BJ (cell line): Measurements from ENCODE around the gene MTHFS. TPM values are rescaled to one million over a fixed set of nuclear protein-coding genes. Genes with fewer than 3 reads are reported as not detected.
"Not testable (repeated sequence)": the region's sequence is repeated elsewhere in the genome, so short reads cannot be mapped to it uniquely, and the experiment has no call there.

Experiments
- CTCF ChIA-PET: fragments of 350-600 bp; formaldehyde crosslinking; extraction: SDS; loops from one replicate; lab custom pipeline; 2021; ENCODE audit warnings: antibody characterized with exemption, inconsistent platforms; lab: Yijun Ruan, JAX
- POLR2A ChIA-PET: fragments of 300-600 bp; sonication (Branson Sonifier 250); formaldehyde crosslinking; extraction: SDS; loops from one replicate; lab custom pipeline; 2021; ENCODE audit warnings: antibody characterized with exemption; lab: Charles Lee
- DNase-seq: peaks from one replicate; pipeline ENCODE4 v3.0.0-alpha.2; 2011; ENCODE audit warnings: low read depth
- H3K27me3 ChIP-seq: 2 replicates; pipeline ENCODE4 v1.6.0; 2011; ENCODE audit warnings: low read length; ENCODE audit not compliant: control insufficient read depth, insufficient read depth
- H3K36me3 ChIP-seq: 2 replicates; pipeline ENCODE4 v1.5.1; 2011; ENCODE audit warnings: low read length; ENCODE audit not compliant: control insufficient read depth, insufficient read depth
- H3K4me3 ChIP-seq: 2 replicates; pipeline ENCODE4 v1.5.1; 2011; ENCODE audit warnings: low read depth, mild to moderate bottlenecking, control low read depth, low read length
- polyA plus RNA-seq: library from polyadenylated mRNA; depleted of rRNA; stranded (reverse); fragments of >200 nt; gene quantifications from 2 replicates; pipeline ENCODE4 v1.2.3, GENCODE V29; 2011
- TF ChIP-seq, protein P1 (sequence below): IDR thresholded peaks from 2 replicates; pipeline ENCODE4 v1.5.1; 2011; ENCODE audit warnings: low read depth, mild to moderate bottlenecking, control low read depth, inconsistent platforms, low read length, moderate library complexity; ENCODE audit not compliant: insufficient read depth

Gene MTHFS
- polyA plus RNA-seq, 1 experiment, result 30.7 TPM

DNA sequence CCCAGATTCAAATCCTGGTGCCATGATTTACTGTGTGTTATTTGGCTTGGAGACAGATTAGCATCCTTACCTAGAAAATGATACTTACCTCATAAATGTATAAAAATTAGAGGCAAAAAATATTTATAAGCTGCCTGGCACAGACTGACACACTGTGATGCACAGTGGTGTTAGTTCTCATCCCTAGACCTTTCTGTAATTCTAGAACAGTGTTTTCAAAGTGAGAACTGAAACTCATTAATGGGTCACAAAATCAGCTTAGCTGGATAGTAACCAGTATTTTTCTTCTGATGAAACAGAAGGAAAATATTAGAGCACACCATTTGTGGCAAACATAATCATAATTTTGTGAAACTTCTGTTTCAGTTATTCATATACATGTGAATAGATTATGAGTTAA, 17.9 kb upstream of the MTHFS start:
- Histone ChIP-seq H3K4me3 (no peak overlapping the region), H3K36me3 (peaks cover 2% of the 10 kb centered on the region), H3K27me3 (no peaks in the 10 kb centered on the region)
- TF ChIP-seq, protein P1, sequence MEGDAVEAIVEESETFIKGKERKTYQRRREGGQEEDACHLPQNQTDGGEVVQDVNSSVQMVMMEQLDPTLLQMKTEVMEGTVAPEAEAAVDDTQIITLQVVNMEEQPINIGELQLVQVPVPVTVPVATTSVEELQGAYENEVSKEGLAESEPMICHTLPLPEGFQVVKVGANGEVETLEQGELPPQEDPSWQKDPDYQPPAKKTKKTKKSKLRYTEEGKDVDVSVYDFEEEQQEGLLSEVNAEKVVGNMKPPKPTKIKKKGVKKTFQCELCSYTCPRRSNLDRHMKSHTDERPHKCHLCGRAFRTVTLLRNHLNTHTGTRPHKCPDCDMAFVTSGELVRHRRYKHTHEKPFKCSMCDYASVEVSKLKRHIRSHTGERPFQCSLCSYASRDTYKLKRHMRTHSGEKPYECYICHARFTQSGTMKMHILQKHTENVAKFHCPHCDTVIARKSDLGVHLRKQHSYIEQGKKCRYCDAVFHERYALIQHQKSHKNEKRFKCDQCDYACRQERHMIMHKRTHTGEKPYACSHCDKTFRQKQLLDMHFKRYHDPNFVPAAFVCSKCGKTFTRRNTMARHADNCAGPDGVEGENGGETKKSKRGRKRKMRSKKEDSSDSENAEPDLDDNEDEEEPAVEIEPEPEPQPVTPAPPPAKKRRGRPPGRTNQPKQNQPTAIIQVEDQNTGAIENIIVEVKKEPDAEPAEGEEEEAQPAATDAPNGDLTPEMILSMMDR, result no peak
- POLR2A ChIA-PET, result no interaction called here
- CTCF ChIA-PET, result no interaction called here
- DNase-seq, result no peak

- H3K36me3 ChIP-seq, CTCF ChIA-PET, H3K4me3 ChIP-seq, POLR2A ChIA-PET, H3K27me3 ChIP-seq, DNase-seq: not testable (repeated sequence)
Measured at GRCh38 chr15:79909556-79910335, 12.9 kb upstream of the MTHFS start.

GRCh38 chr15:79904271-79904670, 7.5 kb upstream of the MTHFS start:
- Histone ChIP-seq H3K4me3 (no peak overlapping the region), H3K27me3 (no peaks in the 10 kb centered on the region), H3K36me3 (no peaks in the 10 kb centered on the region)
- no peak for DNase-seq
- TF ChIP-seq, protein P1, result no peak
- ChIA-PET POLR2A (no interaction called here), CTCF (interaction anchor here (1.0 kb wide), 1 partner anchor 18 kb away, joined by 3 read pairs; no protein-coding TSS in a partner anchor)

- TF ChIP-seq, protein P1, result no peak
- Histone ChIP-seq H3K27me3 (no peaks in the 10 kb centered on the region), H3K4me3 (no peak overlapping the region), H3K36me3 (no peaks in the 10 kb centered on the region)
- CTCF ChIA-PET, result interaction anchor here (1.0 kb wide), 1 partner anchor 18 kb away, joined by 3 read pairs; no protein-coding TSS in a partner anchor
- DNase-seq, result no peak
- POLR2A ChIA-PET, result no interaction called here
Measured at GRCh38 chr15:79903626-79904025, 6.8 kb upstream of the MTHFS start.

- DNase-seq, result no peak
- POLR2A ChIA-PET, result no interaction called here
- Histone ChIP-seq H3K4me3 (no peak overlapping the region), H3K36me3 (no peaks in the 10 kb centered on the region), H3K27me3 (no peaks in the 10 kb centered on the region)
- TF ChIP-seq, protein P1, result no peak
- CTCF ChIA-PET, result no interaction called here
Measured at GRCh38 chr15:79903144-79903543, 6.3 kb upstream of the MTHFS start.
